ENCODE measurements around the gene UBE2J2. TPM values are rescaled to one million over a fixed set of nuclear protein-coding genes. Genes with fewer than 3 reads are reported as not detected.

Gene UBE2J2
- total RNA-seq, 1 donor from 2014 or later: 71.9 TPM

DNA sequence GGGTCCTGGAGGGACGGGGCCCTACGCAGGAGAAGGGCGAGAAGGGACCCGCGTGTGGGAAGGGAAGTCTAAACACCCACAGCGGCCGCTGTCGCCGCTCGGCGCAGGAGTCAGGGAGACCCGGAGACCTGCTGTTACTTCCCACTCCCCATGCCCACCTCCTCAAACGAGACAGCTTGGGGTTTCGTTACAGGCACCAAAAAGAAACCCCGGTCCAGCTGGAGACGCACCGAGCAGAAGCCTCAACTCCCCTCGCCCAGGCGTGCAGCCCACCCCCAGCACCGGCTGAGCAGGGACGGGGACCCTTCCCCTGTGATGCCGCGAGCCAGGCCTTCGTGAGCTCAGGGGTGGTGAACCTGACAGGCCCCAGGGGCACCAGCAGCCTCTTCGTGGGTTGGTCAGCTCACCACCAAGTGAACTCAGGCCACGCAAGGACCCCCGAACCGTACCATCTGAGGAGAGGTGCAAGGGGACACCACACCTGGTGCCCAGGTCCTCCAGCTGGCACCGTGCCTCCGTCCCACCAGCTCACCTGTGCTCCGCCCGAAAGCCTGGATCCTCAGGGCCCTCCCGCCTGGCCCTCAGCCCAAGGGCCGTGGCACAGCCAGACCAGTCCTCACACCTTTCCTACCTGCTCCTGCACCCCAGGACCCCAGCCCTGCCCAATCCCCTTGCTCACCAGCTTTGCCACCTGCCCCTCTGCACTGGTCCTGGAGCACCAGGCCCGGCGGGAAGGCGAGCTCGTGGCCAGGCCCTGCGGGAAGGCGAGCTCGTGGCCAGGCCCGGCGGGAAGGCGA, 46.9 kb downstream of the UBE2J2 start:
- no peaks in the 10 kb centered on the region for H3K9me3 Mint-ChIP-seq (ENCODE audit: unreplicated experiment)
- peaks cover 24% of the 10 kb centered on the region for H3K36me3 Mint-ChIP-seq (ENCODE audit: low read depth, unreplicated experiment)
- peaks cover 12% of the 10 kb centered on the region for H3K27me3 Mint-ChIP-seq (ENCODE audit: unreplicated experiment)
- no peak overlapping the region for H3K27ac Mint-ChIP-seq (ENCODE audit: unreplicated experiment)
- DNase-seq (ENCODE audit: low spot score): no peak
- peaks cover 19% of the 10 kb centered on the region for H3K4me1 Mint-ChIP-seq (ENCODE audit: unreplicated experiment)
- H3K4me3 Mint-ChIP-seq (ENCODE audit: unreplicated experiment): no peak overlapping the region
- TF ChIP-seq, protein P1, sequence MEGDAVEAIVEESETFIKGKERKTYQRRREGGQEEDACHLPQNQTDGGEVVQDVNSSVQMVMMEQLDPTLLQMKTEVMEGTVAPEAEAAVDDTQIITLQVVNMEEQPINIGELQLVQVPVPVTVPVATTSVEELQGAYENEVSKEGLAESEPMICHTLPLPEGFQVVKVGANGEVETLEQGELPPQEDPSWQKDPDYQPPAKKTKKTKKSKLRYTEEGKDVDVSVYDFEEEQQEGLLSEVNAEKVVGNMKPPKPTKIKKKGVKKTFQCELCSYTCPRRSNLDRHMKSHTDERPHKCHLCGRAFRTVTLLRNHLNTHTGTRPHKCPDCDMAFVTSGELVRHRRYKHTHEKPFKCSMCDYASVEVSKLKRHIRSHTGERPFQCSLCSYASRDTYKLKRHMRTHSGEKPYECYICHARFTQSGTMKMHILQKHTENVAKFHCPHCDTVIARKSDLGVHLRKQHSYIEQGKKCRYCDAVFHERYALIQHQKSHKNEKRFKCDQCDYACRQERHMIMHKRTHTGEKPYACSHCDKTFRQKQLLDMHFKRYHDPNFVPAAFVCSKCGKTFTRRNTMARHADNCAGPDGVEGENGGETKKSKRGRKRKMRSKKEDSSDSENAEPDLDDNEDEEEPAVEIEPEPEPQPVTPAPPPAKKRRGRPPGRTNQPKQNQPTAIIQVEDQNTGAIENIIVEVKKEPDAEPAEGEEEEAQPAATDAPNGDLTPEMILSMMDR (IDR thresholded peaks at IDR 0.05; ENCODE audit: unreplicated experiment): no peak

DNA sequence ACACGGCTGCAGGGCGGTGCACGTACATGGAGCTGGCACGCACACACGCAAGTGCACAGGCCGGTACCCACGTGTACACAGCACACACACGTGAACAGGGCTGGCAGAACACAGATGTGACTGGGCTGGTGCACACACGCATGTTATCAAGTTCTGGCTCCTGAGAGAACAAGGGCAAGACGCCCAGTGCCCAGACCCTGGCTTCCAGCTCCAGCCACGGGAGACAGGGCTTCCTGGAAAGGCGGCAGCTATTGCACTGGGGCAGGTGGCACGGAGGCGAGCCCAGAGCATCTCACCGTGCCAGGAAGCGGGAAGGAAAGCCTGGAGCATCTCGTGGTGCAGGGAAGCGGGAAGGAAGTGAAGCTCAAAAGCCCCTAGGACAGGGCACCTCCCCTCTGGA, 47.7 kb downstream of the UBE2J2 start:
- peak overlapping the region; percentile 49 for H3K27ac Mint-ChIP-seq (ENCODE audit: unreplicated experiment)
- H3K27me3 Mint-ChIP-seq (ENCODE audit: unreplicated experiment): peaks cover 9% of the 10 kb centered on the region
- DNase-seq (ENCODE audit: low spot score): no peak
- H3K9me3 Mint-ChIP-seq (ENCODE audit: unreplicated experiment): no peaks in the 10 kb centered on the region
- H3K4me1 Mint-ChIP-seq (ENCODE audit: unreplicated experiment): peaks cover 16% of the 10 kb centered on the region
- TF ChIP-seq, protein P1 (IDR thresholded peaks at IDR 0.05; ENCODE audit: unreplicated experiment): no peak
- H3K4me3 Mint-ChIP-seq (ENCODE audit: unreplicated experiment): peak overlapping the region; percentile 29
- peaks cover 27% of the 10 kb centered on the region for H3K36me3 Mint-ChIP-seq (ENCODE audit: low read depth, unreplicated experiment)

DNA sequence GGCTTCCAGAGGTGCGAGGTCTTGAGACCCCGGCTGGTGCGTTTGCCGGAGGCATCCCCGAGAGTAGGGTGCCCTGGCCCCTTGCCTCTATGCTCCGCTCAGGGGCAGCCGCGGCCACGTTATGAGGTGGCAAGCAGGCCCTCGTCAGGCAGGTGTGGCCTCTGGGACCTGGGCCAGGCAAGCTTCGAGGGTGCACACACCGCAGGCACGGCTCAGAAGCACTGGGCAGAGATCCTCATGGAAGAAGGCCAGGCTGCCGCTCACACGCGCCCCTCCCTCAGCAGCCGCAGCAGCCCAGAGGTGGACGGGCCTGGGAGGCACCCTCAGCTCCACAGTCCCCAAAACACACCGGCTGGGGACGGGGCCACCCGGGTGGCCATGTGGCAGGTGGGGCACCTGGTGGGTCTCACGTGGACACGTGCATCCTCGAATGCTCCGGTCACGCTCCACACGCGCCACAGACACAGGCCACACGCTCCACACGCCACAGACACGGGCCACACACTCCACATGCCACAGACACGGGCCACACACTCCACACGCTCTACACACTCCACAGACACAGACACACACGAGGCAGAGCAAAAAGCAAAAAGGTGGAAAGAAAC, 48.3 kb downstream of the UBE2J2 start:
- H3K36me3 Mint-ChIP-seq (ENCODE audit: low read depth, unreplicated experiment): peaks cover 27% of the 10 kb centered on the region
- H3K4me3 Mint-ChIP-seq (ENCODE audit: unreplicated experiment): peak overlapping the region; percentile 29
- H3K9me3 Mint-ChIP-seq (ENCODE audit: unreplicated experiment): no peaks in the 10 kb centered on the region
- DNase-seq (ENCODE audit: low spot score): no peak
- H3K27me3 Mint-ChIP-seq (ENCODE audit: unreplicated experiment): peaks cover 12% of the 10 kb centered on the region
- peak overlapping the region; percentile 49 for H3K27ac Mint-ChIP-seq (ENCODE audit: unreplicated experiment)
- H3K4me1 Mint-ChIP-seq (ENCODE audit: unreplicated experiment): peaks cover 12% of the 10 kb centered on the region
- TF ChIP-seq, protein P1 (IDR thresholded peaks at IDR 0.05; ENCODE audit: unreplicated experiment): no peak

DNA sequence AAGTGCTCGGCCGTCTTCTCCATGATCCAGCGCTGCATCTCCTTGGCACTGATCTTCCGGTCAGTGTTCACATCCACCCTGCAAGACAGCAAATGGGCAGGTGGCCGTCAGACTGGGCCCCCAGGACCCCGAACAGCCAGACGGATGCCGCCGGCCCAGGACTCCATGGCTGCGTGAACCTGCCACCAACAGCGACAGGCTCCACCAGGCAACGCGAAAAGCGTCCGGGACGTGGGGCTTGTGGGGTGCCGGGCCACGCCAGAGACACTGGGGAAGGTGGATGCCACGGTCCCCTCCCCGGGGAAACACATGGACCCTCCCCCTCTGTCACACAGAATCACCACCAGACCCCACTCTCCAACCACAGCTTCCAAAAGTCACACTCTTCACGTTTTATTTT, 49.8 kb downstream of the UBE2J2 start:
- Mint-ChIP-seq H3K27ac (ENCODE audit: unreplicated experiment) (no peak overlapping the region), H3K9me3 (ENCODE audit: unreplicated experiment) (no peaks in the 10 kb centered on the region), H3K4me1 (ENCODE audit: unreplicated experiment) (peaks cover 7% of the 10 kb centered on the region), H3K36me3 (ENCODE audit: low read depth, unreplicated experiment) (peaks cover 21% of the 10 kb centered on the region), H3K27me3 (ENCODE audit: unreplicated experiment) (peaks cover 7% of the 10 kb centered on the region), H3K4me3 (ENCODE audit: unreplicated experiment) (no peak overlapping the region)
- DNase-seq (ENCODE audit: low spot score): no peak
- TF ChIP-seq, protein P1 (IDR thresholded peaks at IDR 0.05; ENCODE audit: unreplicated experiment): no peak

DNA sequence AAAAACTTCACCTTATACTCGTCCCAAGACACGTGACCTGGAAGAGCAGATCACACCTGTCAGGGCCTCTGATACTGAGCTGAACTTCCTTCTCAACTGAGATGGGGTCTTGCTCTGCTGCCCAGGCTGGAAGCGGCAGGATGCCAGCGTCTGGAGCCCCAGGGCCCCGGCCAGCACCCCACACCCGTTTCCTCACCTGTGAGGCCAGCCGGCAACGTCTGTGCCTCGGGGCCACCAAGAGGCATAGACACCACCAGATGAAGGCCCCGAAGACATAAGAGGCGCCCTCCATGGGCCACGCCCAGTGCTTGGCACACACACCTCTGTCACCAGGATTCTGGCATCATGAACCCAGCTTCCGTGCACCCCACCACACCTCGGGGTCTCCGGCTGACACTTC, 50.3 kb downstream of the UBE2J2 start:
- peaks cover 5% of the 10 kb centered on the region for H3K27me3 Mint-ChIP-seq (ENCODE audit: unreplicated experiment)
- no peak overlapping the region for H3K4me3 Mint-ChIP-seq (ENCODE audit: unreplicated experiment)
- peaks cover 21% of the 10 kb centered on the region for H3K36me3 Mint-ChIP-seq (ENCODE audit: low read depth, unreplicated experiment)
- TF ChIP-seq, protein P1 (IDR thresholded peaks at IDR 0.05; ENCODE audit: unreplicated experiment): no peak
- peaks cover 7% of the 10 kb centered on the region for H3K4me1 Mint-ChIP-seq (ENCODE audit: unreplicated experiment)
- H3K9me3 Mint-ChIP-seq (ENCODE audit: unreplicated experiment): no peaks in the 10 kb centered on the region
- no peak overlapping the region for H3K27ac Mint-ChIP-seq (ENCODE audit: unreplicated experiment)
- no peak for DNase-seq (ENCODE audit: low spot score)

Measured in endothelial cell (in vitro differentiated cells).